Measurements from ENCODE around the gene PTPRT.

PTPRT gene

DNA sequence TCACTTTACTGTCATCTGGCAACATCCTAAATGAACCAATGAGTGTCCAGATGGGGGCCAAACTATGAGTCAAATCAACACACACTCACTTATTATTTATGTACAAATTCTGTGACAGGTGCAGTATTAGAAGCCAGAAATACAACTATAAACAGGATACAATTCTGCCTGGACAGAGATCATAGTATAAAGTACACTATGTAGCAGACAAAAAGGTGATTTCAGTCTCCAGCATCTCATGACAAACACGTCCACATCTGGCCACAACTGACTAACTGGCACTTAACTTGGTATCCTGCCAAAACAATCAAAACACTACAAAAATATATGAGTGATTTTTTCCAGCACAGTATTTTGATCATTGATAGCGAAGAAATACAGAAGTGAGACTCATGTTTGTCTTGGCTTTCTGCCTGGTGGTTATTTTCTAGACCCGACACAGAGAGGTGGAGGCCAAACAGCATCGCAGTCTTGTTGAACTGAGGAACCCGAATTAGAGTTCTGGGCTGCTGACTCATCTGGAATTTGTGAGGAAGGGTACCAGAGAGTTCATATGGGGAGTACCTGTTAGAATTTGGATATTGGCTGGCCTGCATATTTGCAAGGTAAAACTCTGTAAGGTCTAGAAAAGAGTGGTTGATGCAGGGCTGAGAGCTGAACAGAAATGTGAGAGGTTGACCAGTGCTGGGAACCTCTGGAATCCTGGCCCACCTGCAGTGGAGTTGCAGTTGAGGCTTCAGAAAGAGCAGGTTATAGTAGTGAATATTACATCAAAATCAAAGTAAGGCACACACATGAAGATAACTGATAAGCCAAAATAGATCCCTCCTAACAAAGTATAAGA lies 475.2 kb downstream of the PTPRT start:
- no peak for DNase-seq (ENCODE audit: low read depth)

DNA sequence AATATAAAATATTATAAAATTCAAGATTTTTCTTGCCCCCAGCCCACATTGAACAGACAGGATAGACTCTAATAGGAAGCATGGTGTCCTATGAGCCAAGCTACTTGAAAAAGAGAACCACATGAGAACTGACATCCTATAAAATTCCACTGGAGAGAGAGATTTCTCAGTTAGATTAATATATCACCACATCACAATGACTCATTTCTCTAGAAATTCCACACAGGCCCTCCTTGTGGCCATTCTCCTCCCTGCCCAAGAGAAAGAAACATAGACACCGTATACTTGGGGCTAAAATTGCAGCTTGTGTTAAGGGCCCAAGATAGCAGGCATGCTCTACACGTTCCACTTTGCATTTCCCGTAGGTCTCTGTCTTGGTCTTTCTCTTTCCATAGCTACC lies 481.4 kb downstream of the PTPRT start:
- DNase-seq (ENCODE audit: low read depth): no peak

DNA sequence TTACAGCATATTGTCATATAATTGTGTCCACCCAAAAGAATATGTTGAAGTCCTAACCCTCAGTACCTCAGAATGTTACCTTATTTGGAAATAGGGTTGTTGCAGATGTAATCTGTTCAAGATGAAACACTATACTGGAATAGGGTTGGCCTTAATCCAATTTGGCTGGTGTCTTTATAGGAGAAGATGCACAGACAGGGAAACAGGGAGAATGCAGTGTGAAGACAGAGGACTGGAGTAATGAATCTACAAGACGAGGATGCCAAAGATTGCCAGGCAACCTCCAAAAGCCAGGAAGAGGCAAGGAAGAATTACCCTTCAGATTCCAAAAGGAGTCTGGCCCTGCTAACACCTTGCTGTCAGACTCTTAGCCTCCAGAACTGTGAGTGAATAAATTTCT lies 482.9 kb downstream of the PTPRT start:
- DNase-seq (ENCODE audit: low read depth): no peak

DNA sequence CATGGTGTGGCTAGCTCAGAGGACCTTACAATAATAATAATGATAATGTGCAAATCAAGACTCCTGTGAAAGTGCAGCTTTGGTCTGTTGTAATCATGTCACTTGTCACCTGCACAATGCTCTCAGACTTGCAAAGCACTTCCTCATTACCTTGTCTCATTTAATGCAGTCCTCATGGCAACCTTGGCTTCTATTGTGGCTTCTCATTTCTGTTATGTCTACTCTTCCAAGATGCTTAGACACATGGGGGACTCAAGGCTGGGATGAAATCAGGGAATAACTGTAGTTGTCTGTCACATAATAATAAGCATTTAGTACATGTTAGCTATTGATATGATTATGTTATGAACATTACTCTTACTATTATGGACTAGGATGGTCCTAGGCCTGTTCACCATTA lies 484.2 kb downstream of the PTPRT start:
- no peak for DNase-seq (ENCODE audit: low read depth)

DNA sequence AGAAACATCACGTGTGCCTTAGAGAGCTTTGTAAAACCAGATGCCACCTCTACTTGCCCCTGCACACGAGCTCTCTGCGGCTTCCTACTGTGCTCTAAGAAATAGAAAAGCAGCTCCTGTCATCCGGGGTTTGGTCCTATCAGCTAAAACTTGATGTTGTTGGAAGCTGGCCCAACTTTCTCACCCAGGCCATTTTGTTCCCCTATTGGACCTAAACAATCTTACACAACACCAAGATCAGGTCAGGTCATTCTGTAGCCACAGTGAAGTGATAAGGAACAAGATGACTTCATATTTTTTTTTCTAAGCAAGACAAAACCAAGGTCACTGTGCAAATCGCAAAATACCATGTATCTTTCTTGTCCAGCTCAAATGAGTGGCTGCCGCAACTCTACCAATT lies 486.0 kb downstream of the PTPRT start:
- DNase-seq (ENCODE audit: low read depth): no peak

DNA sequence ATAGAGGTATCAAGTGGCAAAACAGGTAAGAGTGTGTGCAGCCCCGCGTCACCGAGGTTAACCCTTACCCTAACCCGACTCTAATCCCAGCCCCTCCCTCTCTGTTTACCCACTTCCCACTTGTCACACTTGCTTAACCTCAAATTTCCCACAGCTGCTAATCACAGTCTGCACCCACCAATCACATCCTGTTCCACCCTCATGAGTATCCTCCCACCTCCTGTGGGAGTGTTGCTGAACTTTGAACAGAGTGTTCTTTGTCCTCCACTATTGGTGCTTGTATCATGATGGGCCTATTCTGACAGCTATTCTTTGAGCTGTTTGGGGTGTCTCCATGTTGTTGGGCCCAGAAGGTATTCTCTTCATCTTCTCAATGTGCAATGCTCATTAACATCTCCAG lies 487.8 kb downstream of the PTPRT start:
- DNase-seq (ENCODE audit: low read depth): no peak

DNA sequence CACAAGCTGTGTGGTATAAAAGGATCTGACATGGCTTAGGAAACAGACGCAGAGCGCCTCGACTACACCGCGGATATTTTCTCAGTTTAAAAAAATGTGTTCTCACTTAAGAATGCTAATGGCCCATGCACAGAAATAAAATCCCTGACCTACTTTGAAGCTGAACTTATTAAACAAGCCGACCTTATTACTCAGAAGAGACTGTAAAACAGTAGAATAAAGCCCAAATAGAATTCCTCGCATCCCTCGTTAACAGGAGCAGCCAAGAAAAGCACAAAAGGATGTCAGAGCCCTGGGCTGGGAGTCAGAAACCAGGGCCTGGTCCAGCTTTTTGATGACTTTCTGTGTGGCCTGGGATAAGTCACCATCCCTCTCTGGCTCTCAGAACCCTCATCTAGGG lies 489.3 kb downstream of the PTPRT start:
- no peak for DNase-seq (ENCODE audit: low read depth)

DNA sequence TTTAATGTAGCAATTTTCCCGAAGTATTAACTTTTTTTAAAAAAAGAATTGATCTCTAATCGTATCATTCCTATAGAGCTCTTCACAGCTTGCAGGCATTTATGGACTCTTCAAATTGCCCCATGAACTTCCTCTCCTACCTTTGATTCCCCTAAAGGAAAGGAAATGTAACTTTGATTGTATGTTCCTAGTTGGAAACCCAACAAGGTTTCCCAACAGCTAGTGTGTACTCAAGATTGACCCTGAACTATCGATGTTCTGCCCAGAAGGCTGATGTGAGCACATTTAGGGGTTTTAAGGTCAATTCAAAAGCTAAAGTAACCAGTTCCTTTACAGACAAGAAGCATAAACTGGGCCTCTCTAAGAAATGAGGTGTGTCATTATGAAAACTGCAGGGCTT lies 491.7 kb downstream of the PTPRT start:
- no peak for DNase-seq (ENCODE audit: low read depth)

DNA sequence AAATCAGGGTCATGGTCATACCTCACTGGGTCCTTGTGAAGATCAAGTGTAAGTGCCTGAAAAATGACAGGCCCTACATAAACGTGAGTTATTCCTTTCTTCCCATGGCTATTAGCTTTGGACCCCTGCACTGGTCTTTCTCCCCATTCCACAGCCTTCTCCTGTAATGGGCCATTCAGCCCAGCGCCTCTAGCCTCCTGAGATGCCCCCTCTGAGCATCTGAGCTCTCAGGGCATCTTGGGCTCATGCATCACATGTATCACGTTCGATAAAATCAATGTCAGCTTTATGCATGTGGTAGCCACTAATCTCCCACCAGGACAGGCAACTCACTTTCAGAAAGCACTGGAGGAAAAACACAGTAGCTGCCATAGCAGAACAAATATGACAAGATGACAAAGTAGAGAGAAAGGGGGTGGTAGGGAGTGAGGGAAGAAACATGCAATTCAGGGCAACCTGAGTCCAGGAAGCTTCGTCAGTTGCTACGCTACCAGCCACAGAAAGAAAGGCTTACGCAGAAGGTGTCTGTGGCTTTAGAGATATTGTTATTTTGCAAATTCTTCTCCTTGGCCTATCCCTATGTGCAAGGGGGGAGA lies 498.8 kb downstream of the PTPRT start:
- DNase-seq (ENCODE audit: low read depth): no peak

DNA sequence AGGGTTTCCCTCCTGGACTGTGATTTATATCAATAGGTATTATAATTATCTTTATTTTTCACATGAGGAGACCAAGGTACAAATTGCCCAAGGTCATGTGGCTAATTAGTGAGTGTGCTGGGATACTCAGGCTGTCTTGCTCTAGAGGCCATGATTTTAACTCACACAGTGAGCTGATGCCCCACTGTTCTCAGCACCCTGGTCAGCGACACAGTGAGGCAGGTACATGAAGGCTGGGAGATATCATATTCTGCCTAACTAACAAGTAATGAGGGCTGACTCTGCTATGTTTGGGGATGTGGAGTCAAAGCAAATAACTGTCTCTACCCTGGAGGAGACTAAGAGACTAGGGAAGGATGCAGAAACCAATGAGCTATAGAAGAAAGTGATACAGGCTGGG lies 501.1 kb downstream of the PTPRT start:
- no peak for DNase-seq (ENCODE audit: low read depth)

DNA sequence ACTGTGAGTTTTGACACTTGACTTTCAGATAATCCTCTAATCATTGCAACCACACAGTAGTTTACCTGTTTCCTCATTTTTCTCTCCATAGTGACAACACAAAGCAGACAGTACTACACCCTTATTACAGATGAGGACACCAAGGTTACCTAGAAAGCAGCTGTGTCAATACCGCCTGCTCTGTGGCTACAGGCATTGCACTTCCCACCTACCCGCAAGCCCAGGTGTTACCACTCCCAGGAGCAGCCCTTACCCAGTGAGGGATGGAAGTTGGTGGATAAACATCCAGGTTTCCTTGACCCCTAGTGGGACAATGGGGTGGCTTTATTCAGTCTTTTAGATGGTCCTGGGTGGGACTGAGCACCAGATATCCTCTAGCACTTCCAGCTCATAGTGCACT lies 503.6 kb downstream of the PTPRT start:
- no peak for DNase-seq (ENCODE audit: low read depth)

DNA sequence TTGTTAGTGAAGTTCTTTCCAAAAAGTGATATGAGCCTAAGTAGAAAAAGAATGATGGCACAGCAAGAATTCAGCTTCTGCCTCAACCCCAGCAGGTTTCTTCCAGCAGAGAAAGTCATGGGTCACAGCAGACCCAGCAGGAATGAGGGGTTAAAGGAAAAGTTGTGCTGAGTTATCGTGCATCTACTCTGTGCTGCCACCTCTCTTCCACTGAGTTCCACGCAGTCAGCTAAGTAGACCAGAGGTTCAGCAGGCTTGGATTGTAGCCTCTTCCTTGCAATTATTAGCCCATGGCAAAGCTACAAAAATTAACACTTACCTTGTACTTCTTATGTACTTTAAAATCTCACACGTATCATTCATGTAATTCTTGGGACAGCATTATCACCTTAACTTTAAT lies 510.8 kb downstream of the PTPRT start:
- no peak for DNase-seq (ENCODE audit: low read depth)

DNA sequence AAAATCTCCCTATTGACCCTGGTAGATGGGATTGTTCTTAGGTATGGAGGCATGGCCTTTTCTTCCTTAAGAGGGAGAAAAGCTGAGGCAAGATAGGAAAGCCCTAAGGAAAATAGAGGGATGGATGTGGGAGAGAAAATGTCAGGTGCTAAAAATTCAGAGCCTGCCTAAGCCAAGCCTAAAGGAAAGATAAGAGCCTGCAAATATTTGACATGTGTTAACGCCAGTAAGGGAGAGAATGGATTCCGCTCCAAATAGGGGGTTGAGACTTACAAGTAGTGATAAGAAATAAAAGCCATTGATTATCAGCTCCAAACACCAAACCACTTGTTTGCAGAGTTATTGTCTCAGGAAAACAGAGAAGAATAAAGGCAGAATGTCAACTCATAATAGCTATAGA lies 533.6 kb downstream of the PTPRT start:
- DNase-seq (ENCODE audit: low read depth): no peak

DNA sequence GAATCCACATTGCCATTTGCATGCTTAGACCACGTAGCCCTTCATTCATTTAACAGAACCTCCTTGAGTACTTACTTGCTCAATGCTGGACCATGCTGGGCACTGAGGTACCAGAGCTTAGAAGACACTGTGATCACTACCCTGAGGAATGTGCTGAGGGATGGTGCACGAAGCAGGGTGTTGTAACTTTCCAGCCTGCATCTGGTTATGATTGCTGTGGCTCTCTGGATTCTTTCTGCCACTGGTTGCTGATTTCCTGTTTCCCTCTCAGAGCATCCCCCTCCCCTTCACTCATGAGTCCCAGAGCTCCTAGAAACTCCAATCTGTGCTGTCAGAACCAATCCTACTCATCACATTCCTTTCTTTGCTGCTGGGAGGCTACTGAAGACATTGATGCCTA lies 537.4 kb downstream of the PTPRT start:
- DNase-seq (ENCODE audit: low read depth): no peak

DNA sequence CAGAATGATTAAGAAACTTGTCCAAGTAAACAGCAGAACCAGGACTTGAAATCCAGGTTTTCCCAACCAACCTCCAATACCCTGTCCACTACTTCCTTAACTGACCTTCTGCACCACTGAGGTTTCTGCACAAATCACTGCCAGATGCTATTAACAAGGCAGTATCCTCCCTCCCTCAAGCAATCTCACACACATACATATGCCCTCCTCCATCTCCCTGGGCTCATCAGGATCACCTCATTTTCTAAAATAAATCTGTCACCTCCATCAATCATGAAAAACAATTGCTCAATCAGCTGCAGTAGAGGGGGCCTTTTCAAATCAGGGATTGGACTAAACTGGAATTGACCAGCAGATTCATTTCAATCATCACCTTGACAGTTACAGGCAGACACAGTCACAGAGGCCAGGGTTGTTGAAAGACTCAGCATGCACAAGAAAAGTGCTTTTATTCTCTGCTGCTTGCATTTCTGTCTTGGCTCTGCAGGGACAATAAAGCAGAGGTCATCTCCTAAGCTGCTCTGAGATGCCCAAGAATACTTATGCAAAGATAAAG lies 539.4 kb downstream of the PTPRT start:
- DNase-seq (ENCODE audit: low read depth): no peak

DNA sequence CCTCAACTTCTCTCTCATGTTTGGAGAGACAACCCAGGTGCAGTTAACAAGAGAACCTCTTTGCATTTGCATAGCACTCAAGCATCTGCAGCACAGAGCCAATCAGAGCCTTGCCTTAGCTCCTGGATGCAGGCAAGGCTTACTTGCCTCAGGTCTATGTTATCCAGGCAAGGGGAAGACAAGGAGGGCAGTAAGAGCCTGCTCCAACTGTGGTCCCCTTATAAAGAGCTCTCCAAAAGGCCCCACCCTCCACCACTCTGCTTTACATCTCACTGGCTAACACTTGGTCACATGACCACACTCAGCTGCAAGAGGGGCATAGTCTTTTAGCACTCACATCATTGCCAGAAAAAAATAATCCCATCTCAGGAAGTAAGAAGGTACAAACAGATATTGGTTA lies 540.0 kb downstream of the PTPRT start:
- DNase-seq (ENCODE audit: low read depth): no peak

DNA sequence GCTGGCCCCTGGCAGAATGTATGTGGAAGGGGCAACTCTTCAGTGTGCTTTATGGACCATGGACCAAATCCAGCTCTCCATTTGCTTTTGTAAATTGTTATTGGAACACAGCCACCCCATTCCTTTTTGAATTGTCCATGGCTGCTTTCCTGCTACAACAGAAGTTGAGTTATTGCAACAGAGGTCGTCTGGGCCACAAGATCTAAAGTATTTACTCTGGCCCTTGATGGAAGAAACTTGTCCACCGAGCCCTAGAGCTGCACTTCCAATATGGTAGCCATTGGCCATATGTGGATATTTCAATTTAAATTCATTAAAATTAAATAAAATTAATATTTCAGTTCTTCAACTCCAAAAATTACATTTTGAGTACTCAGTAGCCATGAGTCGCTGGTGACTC lies 543.5 kb downstream of the PTPRT start:
- no peak for DNase-seq (ENCODE audit: low read depth)

DNA sequence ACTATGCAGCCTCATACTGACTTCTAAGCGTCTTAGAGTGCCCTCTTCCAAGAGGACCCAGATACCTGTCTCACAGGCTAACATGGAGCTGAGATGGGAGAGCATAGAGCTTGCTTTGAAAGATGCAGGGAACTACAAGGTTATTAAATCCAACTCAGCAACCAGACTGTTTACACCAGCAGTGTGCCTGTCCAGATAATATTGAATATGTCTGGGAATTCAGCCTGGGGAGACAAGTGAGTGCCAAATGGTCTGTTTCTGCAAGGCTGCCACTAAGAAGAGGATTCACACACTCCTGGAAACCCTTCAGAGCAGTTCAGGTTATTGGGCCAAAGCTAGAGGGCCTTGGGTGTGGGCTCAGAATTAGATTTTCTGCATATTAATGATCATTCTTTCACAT lies 547.8 kb downstream of the PTPRT start:
- DNase-seq (ENCODE audit: low read depth): no peak

DNA sequence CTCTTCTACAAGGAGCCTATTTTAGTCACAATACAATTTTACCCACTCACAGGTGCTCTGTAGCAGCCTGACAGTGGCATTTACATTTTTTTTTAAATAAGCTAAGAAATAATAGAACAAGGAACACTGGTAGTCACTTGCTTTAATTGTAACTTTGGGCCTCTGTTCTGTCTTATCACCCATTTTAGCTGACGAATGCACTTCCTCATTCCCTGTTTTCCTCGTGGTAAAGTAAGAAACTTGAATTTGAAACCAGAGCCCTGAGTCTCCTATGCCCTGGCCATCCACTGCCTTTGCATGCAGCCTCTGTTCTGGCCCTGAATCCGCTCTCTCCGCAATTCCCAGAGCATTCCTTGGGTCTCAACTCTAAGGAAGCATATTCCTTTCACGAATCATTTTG lies 550.6 kb downstream of the PTPRT start:
- DNase-seq (ENCODE audit: low read depth): no peak

DNA sequence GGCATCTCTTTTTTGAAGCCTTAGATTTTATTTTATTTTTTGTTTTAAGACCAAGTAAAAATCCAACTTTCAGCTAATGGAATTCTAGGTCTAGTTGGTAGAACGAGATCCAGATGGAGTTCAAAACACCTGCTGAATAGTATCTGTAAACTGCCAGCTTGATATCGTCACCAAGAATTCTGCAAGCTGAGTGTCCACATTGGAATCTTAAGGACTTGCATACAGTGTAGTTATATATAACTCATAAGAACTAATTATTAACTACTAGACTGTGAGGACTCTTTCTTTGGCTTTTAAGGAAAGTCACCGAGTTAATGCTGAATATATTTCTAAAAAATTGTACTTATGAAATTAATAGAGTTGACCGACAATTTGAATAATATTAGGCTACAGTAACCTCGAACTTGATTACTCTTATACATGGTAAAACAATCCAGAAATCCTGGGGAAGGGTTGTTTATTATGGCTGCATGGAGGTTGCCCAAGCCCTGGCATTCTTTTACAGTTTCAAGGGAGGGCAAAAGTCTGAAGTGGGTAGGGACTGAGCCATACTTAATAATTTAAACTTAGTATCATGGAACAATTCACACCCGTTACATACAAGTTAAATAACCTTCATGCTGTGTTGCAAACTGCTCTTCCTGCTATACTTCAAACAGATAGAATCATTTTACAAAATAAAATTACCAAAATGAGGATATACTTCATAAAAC lies 553.9 kb downstream of the PTPRT start:
- no peak for DNase-seq (ENCODE audit: low read depth)

DNA sequence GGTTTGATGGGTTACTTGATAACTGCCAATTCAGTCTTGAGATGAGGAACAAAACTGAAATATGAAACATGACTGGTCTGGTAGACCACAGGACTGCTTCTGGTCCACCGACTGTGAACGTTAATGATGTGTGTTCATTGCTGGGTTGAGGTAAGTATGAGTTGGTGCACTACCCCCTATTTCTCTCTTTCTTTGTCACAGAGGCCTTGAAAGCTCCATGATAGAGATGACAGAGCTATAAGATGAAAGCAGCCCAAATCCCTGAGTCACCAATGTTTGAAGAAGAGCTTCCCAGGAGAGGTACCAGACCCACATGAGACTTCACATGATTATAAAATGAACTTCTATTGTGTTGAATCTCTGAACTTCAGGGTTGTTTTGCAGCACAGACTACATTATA lies 555.5 kb downstream of the PTPRT start:
- no peak for DNase-seq (ENCODE audit: low read depth)

DNA sequence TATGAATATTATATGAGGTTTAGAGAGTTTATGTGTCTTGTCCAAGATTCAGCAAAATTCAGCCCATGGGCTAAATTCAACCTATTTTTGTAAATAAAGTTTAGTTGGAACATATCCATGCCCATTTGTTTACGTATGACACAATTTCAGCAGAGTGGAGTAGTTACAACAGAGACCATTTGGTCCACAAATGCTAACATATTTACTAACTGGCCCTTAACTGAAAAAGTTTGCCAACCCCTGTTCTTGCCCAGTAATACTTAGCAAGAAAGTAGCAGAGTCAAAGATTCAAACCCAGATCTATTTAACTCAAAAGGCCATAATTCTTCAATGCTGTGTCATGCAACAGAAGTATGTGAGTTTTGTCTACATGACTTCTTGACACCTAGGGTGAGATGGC lies 561.0 kb downstream of the PTPRT start:
- no peak for DNase-seq (ENCODE audit: low read depth)

DNA sequence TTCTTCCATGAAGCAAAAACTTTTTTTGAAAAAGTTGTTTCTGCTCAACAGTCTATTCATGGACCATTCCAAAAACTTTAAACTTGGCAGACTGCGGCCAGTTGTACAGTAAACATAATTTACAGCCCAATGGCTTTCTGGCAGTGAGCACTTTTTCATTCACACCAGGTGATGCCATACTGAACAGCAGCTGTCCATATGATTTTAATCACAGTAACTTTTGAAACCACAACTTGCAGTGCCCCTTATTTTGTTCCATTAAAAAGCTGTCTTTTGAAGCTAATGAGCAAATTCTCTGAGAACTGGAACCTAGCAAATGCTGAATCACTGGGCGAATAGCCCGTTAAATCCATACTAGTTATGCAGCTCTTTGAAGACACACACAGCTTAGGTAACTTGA lies 576.6 kb downstream of the PTPRT start:
- DNase-seq (ENCODE audit: low read depth): no peak

Measured in GM04504 (cell line).